D721Med (cell line): ENCODE data around the gene CHM.
"Not testable (repeated sequence)": the region's sequence is repeated elsewhere in the genome, so short reads cannot be mapped to it uniquely, and the experiment has no call there.

ENCODE experiments used
- DNase-seq: peaks from one replicate; pipeline ENCODE4 v3.0.0; 2011; ENCODE audit warnings: low spot score; ENCODE audit not compliant: insufficient read length
- FAIRE-seq: peaks from 2 replicates; lab custom pipeline; 2011; peaks lifted over from hg19 to GRCh38; lab: Jason Lieb, UNC
- CTCF ChIP-seq: IDR thresholded peaks from 2 replicates; pipeline ENCODE4 v1.5.1; 2012; ENCODE audit warnings: mild to moderate bottlenecking, control low read depth; ENCODE audit not compliant: insufficient read depth; ENCODE audit errors: missing control alignments

Gene CHM

GRCh38 chrX:85930099-85930498 lies 117.3 kb downstream of the CHM start:
- FAIRE-seq, result no peak
- no peak for TF ChIP-seq CTCF
- DNase-seq, result no peak

GRCh38 chrX:85928606-85929005 lies 118.8 kb downstream of the CHM start:
- no peak for FAIRE-seq

GRCh38 chrX:85927740-85928139 lies 119.6 kb downstream of the CHM start:
- no peak for FAIRE-seq
- no peak for DNase-seq
- no peak for TF ChIP-seq CTCF

More at GRCh38 chrX:85928606-85929005, 118.8 kb downstream of the CHM start:
- TF ChIP-seq CTCF, result no peak
- DNase-seq, result no peak

- DNase-seq (no peak), FAIRE-seq (no peak)
- no peak for TF ChIP-seq CTCF
Measured at GRCh38 chrX:85922821-85923220, 124.5 kb downstream of the CHM start.

GRCh38 chrX:85916656-85917280 lies 130.6 kb downstream of the CHM start:
- DNase-seq, FAIRE-seq: not testable (repeated sequence)

- no peak for DNase-seq
- no peak for TF ChIP-seq CTCF
- no peak for FAIRE-seq
Measured at GRCh38 chrX:85914431-85914830, 132.9 kb downstream of the CHM start.

GRCh38 chrX:85907316-85907715 lies 140.0 kb downstream of the CHM start:
- no peak for FAIRE-seq
- no peak for DNase-seq
- TF ChIP-seq CTCF, result no peak
